Measurements from ENCODE around the gene SLC49A3.

DNA sequence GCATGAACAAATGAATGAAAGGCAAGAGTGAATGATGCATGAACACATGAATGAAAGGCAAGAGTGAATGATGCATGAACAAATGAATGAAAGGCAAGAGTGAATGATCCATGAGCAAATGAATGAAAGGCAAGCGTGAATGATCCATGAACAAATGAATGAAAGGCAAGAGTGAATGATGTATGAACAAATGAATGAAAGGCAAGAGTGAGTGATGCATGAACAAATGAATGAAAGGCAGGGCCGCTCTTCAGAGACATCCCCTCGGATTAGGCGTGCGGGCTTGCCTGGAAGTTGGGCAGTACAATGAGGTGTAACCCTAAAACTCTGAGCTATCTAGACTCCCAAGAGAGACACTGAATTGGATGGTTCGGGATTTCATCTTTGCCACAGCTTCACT, 20.4 kb upstream of the SLC49A3 start:
- TF ChIP-seq, protein P1, sequence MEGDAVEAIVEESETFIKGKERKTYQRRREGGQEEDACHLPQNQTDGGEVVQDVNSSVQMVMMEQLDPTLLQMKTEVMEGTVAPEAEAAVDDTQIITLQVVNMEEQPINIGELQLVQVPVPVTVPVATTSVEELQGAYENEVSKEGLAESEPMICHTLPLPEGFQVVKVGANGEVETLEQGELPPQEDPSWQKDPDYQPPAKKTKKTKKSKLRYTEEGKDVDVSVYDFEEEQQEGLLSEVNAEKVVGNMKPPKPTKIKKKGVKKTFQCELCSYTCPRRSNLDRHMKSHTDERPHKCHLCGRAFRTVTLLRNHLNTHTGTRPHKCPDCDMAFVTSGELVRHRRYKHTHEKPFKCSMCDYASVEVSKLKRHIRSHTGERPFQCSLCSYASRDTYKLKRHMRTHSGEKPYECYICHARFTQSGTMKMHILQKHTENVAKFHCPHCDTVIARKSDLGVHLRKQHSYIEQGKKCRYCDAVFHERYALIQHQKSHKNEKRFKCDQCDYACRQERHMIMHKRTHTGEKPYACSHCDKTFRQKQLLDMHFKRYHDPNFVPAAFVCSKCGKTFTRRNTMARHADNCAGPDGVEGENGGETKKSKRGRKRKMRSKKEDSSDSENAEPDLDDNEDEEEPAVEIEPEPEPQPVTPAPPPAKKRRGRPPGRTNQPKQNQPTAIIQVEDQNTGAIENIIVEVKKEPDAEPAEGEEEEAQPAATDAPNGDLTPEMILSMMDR (conservative IDR thresholded peaks at IDR 0.05 in 1 of 2, IDR thresholded peaks at IDR 0.05 in 1 of 2; ENCODE audit: low read depth in 1 of 2, low read length in 2 of 2), result no peak
- no peak for TF ChIP-seq EZH2 (IDR thresholded peaks at IDR 0.05; ENCODE audit: low read length, missing control alignments)
